Limb (tissue), 2 donors: Measurements from ENCODE around the gene TRIP10.
"Not testable (repeated sequence)": the region's sequence is repeated elsewhere in the genome, so short reads cannot be mapped to it uniquely, and the experiment has no call there.

Experiments
- DNase-seq, 2 donors: peaks; one replicate each; pipeline ENCODE4 v3.0.0-alpha.2; 2016; ENCODE audit errors: extremely low spot score in 2 of 2

TRIP10 gene

GRCh38 chr19:6739390-6739882 is at the start of gene TRIP10:
Gene TRIP10, plus strand, starts transcription at chr19:6739680. Its CDS starts 82 bp downstream, at chr19:6739762.
- DNase-seq: peak; percentile 92 to 93

GRCh38 chr19:6690160-6690885 is 49.2 kb upstream of the TRIP10 start:
- DNase-seq: no peak

GRCh38 chr19:6691342-6691741 is 48.1 kb upstream of the TRIP10 start:
- no peak for DNase-seq

GRCh38 chr19:6692027-6692426 is 47.5 kb upstream of the TRIP10 start:
- no peak for DNase-seq

GRCh38 chr19:6693056-6693471 is 46.4 kb upstream of the TRIP10 start:
- no peak for DNase-seq

- DNase-seq: no peak
Measured at GRCh38 chr19:6693681-6694080, 45.8 kb upstream of the TRIP10 start.

GRCh38 chr19:6694147-6694815 is 45.2 kb upstream of the TRIP10 start:
- DNase-seq: no peak

- DNase-seq: no peak
Measured at GRCh38 chr19:6696239-6696820, 43.1 kb upstream of the TRIP10 start.

- DNase-seq: no peak
Measured at GRCh38 chr19:6697291-6697690, 42.2 kb upstream of the TRIP10 start.

- DNase-seq: no peak
Measured at GRCh38 chr19:6699935-6700334, 39.5 kb upstream of the TRIP10 start.

- DNase-seq: no peak
Measured at GRCh38 chr19:6700586-6701316, 38.7 kb upstream of the TRIP10 start.

- DNase-seq: no peak
Measured at GRCh38 chr19:6705931-6706632, 33.4 kb upstream of the TRIP10 start.

GRCh38 chr19:6706633-6706958 is 32.9 kb upstream of the TRIP10 start:
- DNase-seq: no peak

GRCh38 chr19:6707011-6707657 is 32.3 kb upstream of the TRIP10 start:
- no peak for DNase-seq

- no peak for DNase-seq
Measured at GRCh38 chr19:6707658-6708018, 31.8 kb upstream of the TRIP10 start.

- no peak for DNase-seq
Measured at GRCh38 chr19:6708346-6708745, 31.1 kb upstream of the TRIP10 start.

GRCh38 chr19:6708913-6709312 is 30.6 kb upstream of the TRIP10 start:
- DNase-seq: not testable (repeated sequence)

GRCh38 chr19:6709549-6709948 is 29.9 kb upstream of the TRIP10 start:
- no peak for DNase-seq

GRCh38 chr19:6710273-6711077 is 29.0 kb upstream of the TRIP10 start:
- no peak for DNase-seq

- DNase-seq: no peak
Measured at GRCh38 chr19:6711078-6711361, 28.5 kb upstream of the TRIP10 start.
